Ureter (tissue), 1 donor: Measurements from ENCODE around the gene MAPK8. TPM values are rescaled to one million over a fixed set of nuclear protein-coding genes. Genes with fewer than 3 reads are reported as not detected.
"Not testable (repeated sequence)": the region's sequence is repeated elsewhere in the genome, so short reads cannot be mapped to it uniquely, and the experiment has no call there.

Experiments used
- DNase-seq: peaks from one replicate; pipeline ENCODE4 v3.0.0-alpha.2; 2020; ENCODE audit warnings: low spot score
- total RNA-seq: library from RNA; stranded (reverse); gene quantifications from one replicate; pipeline ENCODE4 v1.2.4, GENCODE V29; 2023
- donor health status: DM: yes; HTN: yes; CAD: no.

Gene MAPK8
- total RNA-seq, 1 donor from 2014 or later = 49.3 TPM

- DNase-seq = no peak
These were observed 29.3 kb downstream of the MAPK8 start for GRCh38 chr10:48335788-48336187.

- DNase-seq = no peak
These were observed 30.6 kb downstream of the MAPK8 start for GRCh38 chr10:48336978-48337599.

GRCh38 chr10:48340734-48341133 is 34.3 kb downstream of the MAPK8 start:
- DNase-seq = no peak

- no peak for DNase-seq
These were observed 36.6 kb downstream of the MAPK8 start for GRCh38 chr10:48343106-48343505.

- no peak for DNase-seq
These were observed 37.6 kb downstream of the MAPK8 start for GRCh38 chr10:48343921-48344598.

GRCh38 chr10:48346248-48346647 is 39.8 kb downstream of the MAPK8 start:
- DNase-seq = not testable (repeated sequence)

- not testable (repeated sequence) for DNase-seq
These were observed 41.1 kb downstream of the MAPK8 start for GRCh38 chr10:48347539-48347938.

GRCh38 chr10:48347943-48348342 is 41.5 kb downstream of the MAPK8 start:
- DNase-seq = not testable (repeated sequence)

- no peak for DNase-seq
These were observed 46.8 kb downstream of the MAPK8 start for GRCh38 chr10:48353246-48353645.

- no peak for DNase-seq
These were observed 51.2 kb downstream of the MAPK8 start for GRCh38 chr10:48357631-48358030.

- no peak for DNase-seq
These were observed 51.7 kb downstream of the MAPK8 start for GRCh38 chr10:48358162-48358561.

GRCh38 chr10:48358838-48359237 is 52.4 kb downstream of the MAPK8 start:
- no peak for DNase-seq

- no peak for DNase-seq
These were observed 54.7 kb downstream of the MAPK8 start for GRCh38 chr10:48361176-48361575.

GRCh38 chr10:48363617-48364355 is 57.3 kb downstream of the MAPK8 start:
- peak; percentile 52 for DNase-seq

- no peak for DNase-seq
These were observed 58.4 kb downstream of the MAPK8 start for GRCh38 chr10:48364659-48365405.

GRCh38 chr10:48365668-48366067 is 59.2 kb downstream of the MAPK8 start:
- DNase-seq = no peak

GRCh38 chr10:48366261-48366660 is 59.8 kb downstream of the MAPK8 start:
- no peak for DNase-seq

- DNase-seq = no peak
These were observed 63.0 kb downstream of the MAPK8 start for GRCh38 chr10:48369501-48369900.

GRCh38 chr10:48377751-48378530 is 71.5 kb downstream of the MAPK8 start:
- DNase-seq = no peak

GRCh38 chr10:48378675-48379074 is 72.2 kb downstream of the MAPK8 start:
- no peak for DNase-seq

- DNase-seq = no peak
These were observed 75.5 kb downstream of the MAPK8 start for GRCh38 chr10:48381971-48382370.
